IMR-90 (cell line): ENCODE results near the gene MAP3K3. TPM values are rescaled to one million over a fixed set of nuclear protein-coding genes. Genes with fewer than 3 reads are reported as not detected.

Experiments
- ATAC-seq: fragments of 200-7000 bp; cut with Tn5 transposase; 2 replicates; pipeline ENCODE4 v1.9.1; 2020; ENCODE audit warnings: low read depth, mild to moderate bottlenecking, moderate library complexity
- BruUV-seq: library from RNA; stranded (reverse); fragments of 400-500 nt; replicated peaks from 2 replicates; lab custom pipeline; 2021; lab: Mats Ljungman, UMichigan
- CTCF ChIA-PET: fragments of 300-600 bp; formaldehyde crosslinking; extraction: SDS; loops from one replicate; lab custom pipeline; 2021; ENCODE audit warnings: antibody characterized with exemption; lab: Yijun Ruan, JAX
- POLR2A ChIA-PET: fragments of 300-600 bp; sonication (Branson Sonifier 250); formaldehyde crosslinking; loops from one replicate; lab custom pipeline; 2022; ENCODE audit warnings: antibody characterized with exemption; ENCODE audit not compliant: unreplicated experiment; lab: Charles Lee
- DNase-seq: peaks from one replicate; pipeline ENCODE4 v3.0.0; 2013
- H2AFZ ChIP-seq: replicated peaks from 2 replicates; pipeline ENCODE3; 2013; ENCODE audit warnings: low read length, mild to moderate bottlenecking; ENCODE audit not compliant: poor library complexity
- H2AK5ac ChIP-seq: 2 replicates; pipeline ENCODE4 v1.6.1; 2013; ENCODE audit warnings: low read depth, low read length, inconsistent platforms
- H2AK9ac ChIP-seq: replicated peaks from 2 replicates; pipeline ENCODE3; 2013; ENCODE audit warnings: mild to moderate bottlenecking, low read depth, low read length, moderate library complexity; ENCODE audit not compliant: poor library complexity
- H2BK120ac ChIP-seq: 2 replicates; pipeline ENCODE4 v1.6.1; 2013; ENCODE audit warnings: low read depth, low read length, inconsistent platforms
- H2BK15ac ChIP-seq: 3 replicates; pipeline ENCODE4 v1.6.1; 2013; ENCODE audit warnings: low read depth, low read length, inconsistent platforms
- H2BK20ac ChIP-seq: 2 replicates; pipeline ENCODE4 v1.6.1; 2013; ENCODE audit warnings: low read depth, mild to moderate bottlenecking, inconsistent platforms, low read length, moderate library complexity
- H2BK5ac ChIP-seq: 2 replicates; pipeline ENCODE4 v1.6.1; 2013; ENCODE audit warnings: mild to moderate bottlenecking, low read depth, low read length, inconsistent platforms; ENCODE audit not compliant: poor library complexity, severe bottlenecking
- H3K14ac ChIP-seq: replicated peaks from 2 replicates; pipeline ENCODE4 v1.6.1; 2013; ENCODE audit warnings: low read depth, low read length, inconsistent platforms
- H3K18ac ChIP-seq: 2 replicates; pipeline ENCODE4 v1.6.1; 2013; ENCODE audit warnings: low read depth, low read length, control low read depth
- H3K23ac ChIP-seq: 2 replicates; pipeline ENCODE4 v1.6.1; 2013; ENCODE audit warnings: low read depth, low read length, inconsistent platforms
- H3K27ac ChIP-seq: 2 replicates; pipeline ENCODE4 v1.5.1; 2013; ENCODE audit warnings: mild to moderate bottlenecking, control low read depth, low read length; ENCODE audit not compliant: insufficient read depth
- H3K27me3 ChIP-seq: 2 replicates; pipeline ENCODE4 v1.6.1; 2013; ENCODE audit warnings: low read length; ENCODE audit not compliant: control insufficient read depth, insufficient read depth
- H3K36me3 ChIP-seq: 2 replicates; pipeline ENCODE4 v1.6.1; 2013; ENCODE audit warnings: low read length, mixed read lengths; ENCODE audit not compliant: control insufficient read depth, insufficient read depth
- H3K4ac ChIP-seq: 2 replicates; pipeline ENCODE4 v1.6.1; 2013; ENCODE audit warnings: low read depth, low read length, inconsistent platforms
- H3K4me1 ChIP-seq: 2 replicates; pipeline ENCODE4 v1.6.1; 2013; ENCODE audit warnings: low read length, mixed read lengths; ENCODE audit not compliant: control insufficient read depth, insufficient read depth
- H3K4me2 ChIP-seq: 2 replicates; pipeline ENCODE4 v1.6.1; 2013; ENCODE audit warnings: low read depth, mild to moderate bottlenecking, control low read depth, low read length, moderate library complexity
- H3K4me3 ChIP-seq: 2 replicates; pipeline ENCODE4 v1.5.1; 2013; ENCODE audit warnings: low read depth, mild to moderate bottlenecking, control low read depth, low read length, moderate library complexity; ENCODE audit not compliant: insufficient read depth
- H3K56ac ChIP-seq: 2 replicates; pipeline ENCODE4 v1.6.1; 2013; ENCODE audit warnings: low read length, inconsistent platforms; ENCODE audit not compliant: insufficient read depth; ENCODE audit errors: extremely low read depth
- H3K79me1 ChIP-seq, 2 experiments: 2 replicates each; pipeline ENCODE4 v1.6.1; 2013; ENCODE audit warnings: low read length in 2 of 2, inconsistent platforms in 1 of 2, low read depth in 1 of 2
- H3K9ac ChIP-seq: 2 replicates; pipeline ENCODE4 v1.6.1; 2013; ENCODE audit warnings: low read depth, low read length, control low read depth
- H3K9me1 ChIP-seq: 2 replicates; pipeline ENCODE4 v1.6.1; 2013; ENCODE audit warnings: low read length, inconsistent platforms; ENCODE audit not compliant: insufficient read depth
- H3K9me3 ChIP-seq: 2 replicates; pipeline ENCODE4 v1.6.1; 2013; ENCODE audit warnings: low read length; ENCODE audit not compliant: control insufficient read depth, insufficient read depth
- H4K20me1 ChIP-seq: 2 replicates; pipeline ENCODE4 v1.6.1; 2013; ENCODE audit warnings: low read length, inconsistent platforms; ENCODE audit not compliant: insufficient read depth
- H4K5ac ChIP-seq: 2 replicates; pipeline ENCODE4 v1.6.1; 2013; ENCODE audit warnings: mild to moderate bottlenecking, low read depth, low read length, control low read depth
- H4K8ac ChIP-seq, 2 experiments: 2 replicates each; pipeline ENCODE4 v1.6.1; 2013; ENCODE audit warnings: low read depth in 2 of 2, low read length in 2 of 2, control low read depth in 1 of 2, inconsistent platforms in 1 of 2
- H4K91ac ChIP-seq: 2 replicates; pipeline ENCODE4 v1.6.1; 2013; ENCODE audit warnings: low read depth, low read length, inconsistent platforms; ENCODE audit not compliant: insufficient read depth
- BHLHE40 ChIP-seq: fragments of 150-350 bp; IDR thresholded peaks from 2 replicates; pipeline ENCODE4 v1.6.1; 2016; ENCODE audit warnings: mild to moderate bottlenecking, low read depth, low read length
- CEBPB ChIP-seq: IDR thresholded peaks from 2 replicates; pipeline ENCODE4 v1.6.1; 2012; ENCODE audit warnings: low read depth, low read length, improper control_type of control experiment
- CHD1 ChIP-seq: IDR thresholded peaks from 2 replicates; pipeline ENCODE4 v1.6.1; 2012; ENCODE audit warnings: low read depth, low read length, improper control_type of control experiment
- FOS ChIP-seq: fragments of 150-350 bp; IDR thresholded peaks from 2 replicates; pipeline ENCODE4 v1.6.1; 2016; ENCODE audit warnings: low read depth, low read length
- MAFK ChIP-seq: IDR thresholded peaks from 2 replicates; pipeline ENCODE4 v1.6.1; 2012; ENCODE audit warnings: low read depth, low read length, improper control_type of control experiment
- MAZ ChIP-seq: IDR thresholded peaks from 2 replicates; pipeline ENCODE4 v1.6.1; 2012; ENCODE audit warnings: low read depth, mild to moderate bottlenecking, low read length, improper control_type of control experiment, moderate library complexity, borderline replicate concordance
- MXI1 ChIP-seq: IDR thresholded peaks from 2 replicates; pipeline ENCODE4 v1.6.1; 2012; ENCODE audit warnings: low read depth, mild to moderate bottlenecking, low read length, moderate library complexity, borderline replicate concordance
- NFE2L2 ChIP-seq: fragments of 150-350 bp; IDR thresholded peaks from 2 replicates; pipeline ENCODE4 v1.6.1; 2016; ENCODE audit warnings: low read depth, mild to moderate bottlenecking, low read length
- POLR2A ChIP-seq: IDR thresholded peaks from 2 replicates; pipeline ENCODE4 v1.6.1; 2012; ENCODE audit warnings: mild to moderate bottlenecking, low read depth, low read length
- RAD21 ChIP-seq: IDR thresholded peaks from 2 replicates; pipeline ENCODE4 v1.6.1; 2012; ENCODE audit warnings: low read length, improper control_type of control experiment
- RCOR1 ChIP-seq: IDR thresholded peaks from 2 replicates; pipeline ENCODE4 v1.6.1; 2012; ENCODE audit warnings: mild to moderate bottlenecking, low read length, improper control_type of control experiment; ENCODE audit not compliant: insufficient replicate concordance
- RFX5 ChIP-seq: IDR thresholded peaks from 2 replicates; pipeline ENCODE4 v1.8.0; 2012; ENCODE audit warnings: low read depth, mild to moderate bottlenecking, low read length, moderate library complexity
- SMC3 ChIP-seq: fragments of 150-350 bp; IDR thresholded peaks from 2 replicates; pipeline ENCODE4 v1.6.1; 2016; ENCODE audit warnings: low read depth, mild to moderate bottlenecking, antibody characterized with exemption, low read length, moderate library complexity
- USF2 ChIP-seq: fragments of 150-350 bp; IDR thresholded peaks from 2 replicates; pipeline ENCODE4 v1.6.1; 2017; ENCODE audit warnings: mild to moderate bottlenecking, antibody characterized with exemption, low read length, low read depth
- WGBS, 2 experiments: methylation state at CpG; one replicate each; pipeline versions ENCODE4 v1.1.5 to v1.1.7; 2013; ENCODE audit warnings: missing lambda C conversion rate in 2 of 2; ENCODE audit not compliant: insufficient read length in 1 of 2; ENCODE audit errors: extremely low coverage in 2 of 2; 5-methylcytosine and 5-hydroxymethylcytosine counted together
- dilution Hi-C: fragments of 300-500 bp; cut with HindIII; formaldehyde crosslinking; loops from one replicate; pipeline ENCODE4 v1.14.3; 2018; ENCODE audit warnings: low sequenced_read_pairs; ENCODE audit not compliant: unreplicated experiment
- in situ Hi-C: fragments of 300-500 bp; cut with MboI; formaldehyde crosslinking; loops from 3 replicates; pipeline ENCODE4 v1.14.3; 2019; ENCODE audit warnings: low sequenced_read_pairs, inconsistent platforms, mixed read lengths
- intact Hi-C: fragments of 100-400 bp; cut with micrococcal nuclease; formaldehyde crosslinking; loops from 2 replicates; pipeline ENCODE4 v1.10.0; 2022
- polyA plus RNA-seq, 3 experiments: library from polyadenylated mRNA; depleted of rRNA; stranded (reverse); fragments of >200 nt; gene quantifications; 2 replicates each; pipeline ENCODE4 v1.2.3, GENCODE V29; 2012; ENCODE audit warnings: low replicate concordance in 1 of 3
- total RNA-seq: library from RNA; depleted of rRNA; stranded (reverse); fragments of >200 nt; gene quantifications from 2 replicates; pipeline ENCODE4 v1.2.3, GENCODE V29; 2012
- TF ChIP-seq, protein P1 (sequence below): conservative IDR thresholded peaks from 2 replicates; pipeline ENCODE4 v1.5.1; 2012; ENCODE audit warnings: mild to moderate bottlenecking, low read depth, low read length, improper control_type of control experiment
- TF ChIP-seq, protein P2 (sequence below): fragments of 150-350 bp; IDR thresholded peaks from 2 replicates; pipeline ENCODE4 v1.6.1; 2016; ENCODE audit warnings: low read depth, mild to moderate bottlenecking, low read length, moderate library complexity, borderline replicate concordance

The MAP3K3 gene
- total and polyA plus RNA-seq, 2 of the 4 experiments (the other 2 are of a cell fraction): 19.1 to 25.6 TPM

DNA sequence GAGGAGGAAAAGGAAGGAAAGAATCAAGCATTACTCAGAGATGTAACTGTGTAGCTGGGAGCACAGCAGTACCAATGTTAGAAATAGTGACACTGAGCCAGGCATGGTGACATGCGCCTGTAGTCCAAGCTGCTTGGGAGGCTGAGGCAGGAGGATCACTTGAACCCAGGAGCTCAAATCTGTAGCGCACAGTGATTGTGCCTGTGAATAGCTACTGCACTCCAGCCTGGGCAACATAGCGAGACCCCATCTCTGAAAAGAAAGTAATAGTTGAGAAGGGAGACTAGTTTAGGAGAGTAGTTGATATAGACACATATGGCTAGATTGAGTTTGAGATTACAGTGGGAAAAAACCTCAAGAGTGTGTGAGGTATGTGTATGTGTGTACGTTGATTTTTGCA, 17.8 kb downstream of the MAP3K3 start:
- H2BK20ac ChIP-seq: no peak overlapping the region
- dilution Hi-C loops: no loop called here
- H2BK5ac ChIP-seq: no peak overlapping the region
- in situ Hi-C loops: no loop called here
- peaks cover 2% of the 10 kb centered on the region; the same call in 1 of the 2 replicates for H3K4me1 ChIP-seq
- no peak overlapping the region for H3K27ac ChIP-seq
- intact Hi-C loops: no loop called here
- H2AK5ac ChIP-seq: no peak overlapping the region
- H3K79me1 ChIP-seq: peaks cover 0 to 6% of the 10 kb centered on the region in 2 experiments; a peak in 2 of 4 replicates
- no peak for DNase-seq
- no peak overlapping the region for H3K56ac ChIP-seq
- H3K4me3 ChIP-seq: no peak overlapping the region
- H3K23ac ChIP-seq: no peak overlapping the region
- no peaks in the 10 kb centered on the region for H3K27me3 ChIP-seq
- TF ChIP-seq CEBPB (no peak), RFX5 (no peak), POLR2A (no peak), CHD1 (no peak), USF2 (no peak), RAD21 (no peak), RCOR1 (no peak), NFE2L2 (no peak), SMC3 (no peak), BHLHE40 (no peak), MXI1 (no peak), FOS (no peak), MAZ (no peak), MAFK (no peak)
- TF ChIP-seq, protein P1, sequence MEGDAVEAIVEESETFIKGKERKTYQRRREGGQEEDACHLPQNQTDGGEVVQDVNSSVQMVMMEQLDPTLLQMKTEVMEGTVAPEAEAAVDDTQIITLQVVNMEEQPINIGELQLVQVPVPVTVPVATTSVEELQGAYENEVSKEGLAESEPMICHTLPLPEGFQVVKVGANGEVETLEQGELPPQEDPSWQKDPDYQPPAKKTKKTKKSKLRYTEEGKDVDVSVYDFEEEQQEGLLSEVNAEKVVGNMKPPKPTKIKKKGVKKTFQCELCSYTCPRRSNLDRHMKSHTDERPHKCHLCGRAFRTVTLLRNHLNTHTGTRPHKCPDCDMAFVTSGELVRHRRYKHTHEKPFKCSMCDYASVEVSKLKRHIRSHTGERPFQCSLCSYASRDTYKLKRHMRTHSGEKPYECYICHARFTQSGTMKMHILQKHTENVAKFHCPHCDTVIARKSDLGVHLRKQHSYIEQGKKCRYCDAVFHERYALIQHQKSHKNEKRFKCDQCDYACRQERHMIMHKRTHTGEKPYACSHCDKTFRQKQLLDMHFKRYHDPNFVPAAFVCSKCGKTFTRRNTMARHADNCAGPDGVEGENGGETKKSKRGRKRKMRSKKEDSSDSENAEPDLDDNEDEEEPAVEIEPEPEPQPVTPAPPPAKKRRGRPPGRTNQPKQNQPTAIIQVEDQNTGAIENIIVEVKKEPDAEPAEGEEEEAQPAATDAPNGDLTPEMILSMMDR: no peak
- TF ChIP-seq, protein P2, sequence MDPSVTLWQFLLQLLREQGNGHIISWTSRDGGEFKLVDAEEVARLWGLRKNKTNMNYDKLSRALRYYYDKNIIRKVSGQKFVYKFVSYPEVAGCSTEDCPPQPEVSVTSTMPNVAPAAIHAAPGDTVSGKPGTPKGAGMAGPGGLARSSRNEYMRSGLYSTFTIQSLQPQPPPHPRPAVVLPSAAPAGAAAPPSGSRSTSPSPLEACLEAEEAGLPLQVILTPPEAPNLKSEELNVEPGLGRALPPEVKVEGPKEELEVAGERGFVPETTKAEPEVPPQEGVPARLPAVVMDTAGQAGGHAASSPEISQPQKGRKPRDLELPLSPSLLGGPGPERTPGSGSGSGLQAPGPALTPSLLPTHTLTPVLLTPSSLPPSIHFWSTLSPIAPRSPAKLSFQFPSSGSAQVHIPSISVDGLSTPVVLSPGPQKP: no peak
- peaks cover 6% of the 10 kb centered on the region for H3K36me3 ChIP-seq
- H3K9ac ChIP-seq: no peak overlapping the region
- H2BK15ac ChIP-seq: no peak overlapping the region
- no peak overlapping the region for H3K14ac ChIP-seq
- no peak overlapping the region for H4K91ac ChIP-seq
- POLR2A ChIA-PET: no interaction called here
- H2BK120ac ChIP-seq: no peak overlapping the region
- WGBS, 2 experiments: 100% methylated on average over 2 of the region's 4 CpGs; no CpG with 5 or more reads in 1 of the 2 experiments
- no peak overlapping the region for H3K18ac ChIP-seq
- H3K4me2 ChIP-seq: no peak overlapping the region
- H2AK9ac ChIP-seq: no peak overlapping the region
- 0 out of 2 replicates have a peak, but pooled peaks cover 3% of the 10 kb centered on the region for H4K20me1 ChIP-seq
- no peak overlapping the region for H4K5ac ChIP-seq
- H3K4ac ChIP-seq: no peak overlapping the region
- no TSS peak for BruUV-seq
- no peaks in the 10 kb centered on the region for H3K9me3 ChIP-seq
- no peak overlapping the region for H2AFZ ChIP-seq
- peaks cover 11% of the 10 kb centered on the region; the same call in 1 of the 2 replicates for H3K9me1 ChIP-seq
- CTCF ChIA-PET: no interaction called here
- no peak overlapping the region for H4K8ac ChIP-seq
- ATAC-seq: no peak
